ENCODE measurements around the gene EIF4EBP3. TPM values are rescaled to one million over a fixed set of nuclear protein-coding genes. Genes with fewer than 3 reads are reported as not detected.
"Not testable (repeated sequence)": the region's sequence is repeated elsewhere in the genome, so short reads cannot be mapped to it uniquely, and the experiment has no call there.

EIF4EBP3 gene
- total and polyA plus RNA-seq, 2 donors (not counting 1 experiment from before 2014, with no cell fraction given): 1.8 to 3.0 TPM

DNA sequence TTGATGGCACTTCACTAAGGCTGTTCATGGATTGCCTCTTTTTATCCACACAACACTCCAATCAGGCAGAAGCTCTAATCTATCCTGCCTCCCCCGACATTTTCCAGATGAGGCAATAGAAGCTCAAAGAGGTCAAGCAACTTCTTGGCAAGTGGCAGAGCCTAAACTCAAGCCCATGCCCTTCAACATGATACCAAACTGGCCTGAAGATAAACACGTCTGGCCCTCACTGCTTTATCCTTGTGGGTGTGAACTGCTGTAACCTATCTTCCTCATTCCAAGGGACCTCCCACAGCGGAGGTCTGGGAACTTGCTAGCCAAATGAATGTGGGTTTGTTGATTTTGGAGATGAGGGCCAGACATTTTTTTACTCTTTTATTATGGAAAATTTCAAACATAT, 26.7 kb downstream of the EIF4EBP3 start:
- Histone ChIP-seq H2AFZ (ENCODE audit: low read length) (no peak overlapping the region), H3K4me3 (replicated peaks in 1 of 4; ENCODE audit: control extremely low read depth in 1 of 4, insufficient read depth in 1 of 4, low read depth in 3 of 4, low read length in 4 of 4) (no peak overlapping the region), H3K79me2 (ENCODE audit: control insufficient read depth, insufficient read depth, low read length) (no peaks in the 10 kb centered on the region), H3K4me2 (ENCODE audit: extremely low read depth, insufficient read depth, low read length) (no peak overlapping the region), H3K27me3 (ENCODE audit: control insufficient read depth, insufficient read depth, low read length) (no peaks in the 10 kb centered on the region), H4K20me1 (ENCODE audit: control insufficient read depth, extremely low read depth, insufficient read depth, low read length) (no peaks in the 10 kb centered on the region), H3K4me1 (ENCODE audit: control insufficient read depth, extremely low read depth, insufficient read depth, low read length) (no peaks in the 10 kb centered on the region), H3K9ac (ENCODE audit: insufficient read depth, low read length) (no peak overlapping the region), H3K36me3 (ENCODE audit: control insufficient read depth, insufficient read depth, low read length) (no peaks in the 10 kb centered on the region), H3K27ac (ENCODE audit: insufficient read depth, low read length) (no peak overlapping the region), H3K9me3 (ENCODE audit: control insufficient read depth, insufficient read depth, low read depth, low read length) (no peaks in the 10 kb centered on the region)
- TF ChIP-seq CTCF (conservative IDR thresholded peaks at IDR 0.05 in 1 of 2, IDR thresholded peaks at IDR 0.05 in 1 of 2; ENCODE audit: low read depth in 1 of 2, low read length in 2 of 2) (no peak), EZH2 (IDR thresholded peaks at IDR 0.05; ENCODE audit: low read length, missing control alignments) (no peak)
- DNase-seq (ENCODE audit: low read depth in 2 of 2): peak in 1 of 2 donors; percentile 49

GRCh38 chr5:140575309-140575708, 27.8 kb downstream of the EIF4EBP3 start:
- Histone ChIP-seq H3K9ac (ENCODE audit: insufficient read depth, low read length) (no peak overlapping the region), H4K20me1 (ENCODE audit: control insufficient read depth, extremely low read depth, insufficient read depth, low read length) (no peaks in the 10 kb centered on the region), H3K4me3 (replicated peaks in 1 of 4; ENCODE audit: control extremely low read depth in 1 of 4, insufficient read depth in 1 of 4, low read depth in 3 of 4, low read length in 4 of 4) (no peak overlapping the region), H2AFZ (ENCODE audit: low read length) (no peak overlapping the region), H3K4me1 (ENCODE audit: control insufficient read depth, extremely low read depth, insufficient read depth, low read length) (no peaks in the 10 kb centered on the region), H3K9me3 (ENCODE audit: control insufficient read depth, insufficient read depth, low read depth, low read length) (no peaks in the 10 kb centered on the region), H3K79me2 (ENCODE audit: control insufficient read depth, insufficient read depth, low read length) (no peaks in the 10 kb centered on the region), H3K4me2 (ENCODE audit: extremely low read depth, insufficient read depth, low read length) (no peak overlapping the region), H3K27me3 (ENCODE audit: control insufficient read depth, insufficient read depth, low read length) (no peaks in the 10 kb centered on the region), H3K36me3 (ENCODE audit: control insufficient read depth, insufficient read depth, low read length) (no peaks in the 10 kb centered on the region), H3K27ac (ENCODE audit: insufficient read depth, low read length) (no peak overlapping the region)
- peak; percentile 45 to 51 for TF ChIP-seq CTCF (conservative IDR thresholded peaks at IDR 0.05 in 1 of 2, IDR thresholded peaks at IDR 0.05 in 1 of 2; ENCODE audit: low read depth in 1 of 2, low read length in 2 of 2)
- no peak for TF ChIP-seq EZH2 (IDR thresholded peaks at IDR 0.05; ENCODE audit: low read length, missing control alignments)
- peak; percentile 22 to 52 for DNase-seq (ENCODE audit: low read depth in 2 of 2)

DNA sequence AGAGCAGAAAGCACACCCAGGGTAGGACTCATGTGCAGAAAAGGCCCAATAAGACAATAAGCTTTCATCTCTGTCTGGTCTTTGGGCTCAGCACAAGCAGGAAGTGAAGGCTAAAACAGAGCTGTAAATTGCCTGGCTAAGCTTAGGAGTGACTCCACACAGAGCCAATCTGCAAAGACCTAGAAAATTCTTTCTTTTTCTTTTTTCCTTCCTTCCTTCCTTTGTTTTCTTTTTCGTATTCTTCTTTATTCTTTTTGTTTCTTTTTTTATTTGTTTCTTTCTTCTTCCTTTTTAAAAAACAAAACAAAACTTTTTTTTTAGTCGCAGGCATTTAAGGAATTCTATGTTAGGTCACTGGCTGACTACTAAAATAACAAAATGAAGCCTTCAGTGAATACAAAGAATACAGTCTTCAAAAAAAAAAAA, 29.3 kb downstream of the EIF4EBP3 start:
- no peak overlapping the region for H3K4me2 ChIP-seq (ENCODE audit: extremely low read depth, insufficient read depth, low read length)
- H3K27me3 ChIP-seq (ENCODE audit: control insufficient read depth, insufficient read depth, low read length): no peaks in the 10 kb centered on the region
- no peaks in the 10 kb centered on the region for H3K36me3 ChIP-seq (ENCODE audit: control insufficient read depth, insufficient read depth, low read length)
- no peak overlapping the region for H3K27ac ChIP-seq (ENCODE audit: insufficient read depth, low read length)
- no peaks in the 10 kb centered on the region for H3K4me1 ChIP-seq (ENCODE audit: control insufficient read depth, extremely low read depth, insufficient read depth, low read length)
- H3K9me3 ChIP-seq (ENCODE audit: control insufficient read depth, insufficient read depth, low read depth, low read length): no peaks in the 10 kb centered on the region
- no peak for DNase-seq (ENCODE audit: low read depth in 2 of 2)
- no peaks in the 10 kb centered on the region for H4K20me1 ChIP-seq (ENCODE audit: control insufficient read depth, extremely low read depth, insufficient read depth, low read length)
- H2AFZ ChIP-seq (ENCODE audit: low read length): no peak overlapping the region
- no peak overlapping the region for H3K4me3 ChIP-seq (replicated peaks in 1 of 4; ENCODE audit: control extremely low read depth in 1 of 4, insufficient read depth in 1 of 4, low read depth in 3 of 4, low read length in 4 of 4)
- no peaks in the 10 kb centered on the region for H3K79me2 ChIP-seq (ENCODE audit: control insufficient read depth, insufficient read depth, low read length)
- H3K9ac ChIP-seq (ENCODE audit: insufficient read depth, low read length): no peak overlapping the region
- TF ChIP-seq EZH2 (IDR thresholded peaks at IDR 0.05; ENCODE audit: low read length, missing control alignments) (no peak), CTCF (conservative IDR thresholded peaks at IDR 0.05 in 1 of 2, IDR thresholded peaks at IDR 0.05 in 1 of 2; ENCODE audit: low read depth in 1 of 2, low read length in 2 of 2) (no peak)

GRCh38 chr5:140579188-140579747, 31.8 kb downstream of the EIF4EBP3 start:
- not testable (repeated sequence) for DNase-seq (ENCODE audit: low read depth in 2 of 2); H3K27ac ChIP-seq (ENCODE audit: insufficient read depth, low read length); H3K4me3 ChIP-seq (replicated peaks in 1 of 4; ENCODE audit: control extremely low read depth in 1 of 4, insufficient read depth in 1 of 4, low read depth in 3 of 4, low read length in 4 of 4); H3K9me3 ChIP-seq (ENCODE audit: control insufficient read depth, insufficient read depth, low read depth, low read length); H2AFZ ChIP-seq (ENCODE audit: low read length); H3K36me3 ChIP-seq (ENCODE audit: control insufficient read depth, insufficient read depth, low read length); H4K20me1 ChIP-seq (ENCODE audit: control insufficient read depth, extremely low read depth, insufficient read depth, low read length); H3K9ac ChIP-seq (ENCODE audit: insufficient read depth, low read length); H3K79me2 ChIP-seq (ENCODE audit: control insufficient read depth, insufficient read depth, low read length); H3K27me3 ChIP-seq (ENCODE audit: control insufficient read depth, insufficient read depth, low read length); H3K4me2 ChIP-seq (ENCODE audit: extremely low read depth, insufficient read depth, low read length); H3K4me1 ChIP-seq (ENCODE audit: control insufficient read depth, extremely low read depth, insufficient read depth, low read length)

Measured in fibroblast of lung (primary cell).